Inflammatory macrophage treated with lipopolysaccharide for 1 hour (primary cell): Measurements from ENCODE around the gene TUBB1.
"Not testable (repeated sequence)": the region's sequence is repeated elsewhere in the genome, so short reads cannot be mapped to it uniquely, and the experiment has no call there.

Experiments used
- DNase-seq, 2 donors: peaks; one replicate each; pipeline ENCODE4 v3.0.0-alpha.2; 2020 to 2022

TUBB1 gene

GRCh38 chr20:59019217-59019616 is at the start of gene TUBB1:
TSS of gene TUBB1 (plus strand) at chr20:59019429. CDS start at chr20:59019523, 94 bp downstream.
- no peak for DNase-seq

- DNase-seq, result no peak
Observed at GRCh38 chr20:58969439-58969838, 49.8 kb upstream of the TUBB1 start.

GRCh38 chr20:58970146-58970545 is 49.1 kb upstream of the TUBB1 start:
- DNase-seq, result no peak

GRCh38 chr20:58971429-58971828 is 47.8 kb upstream of the TUBB1 start:
- no peak for DNase-seq

GRCh38 chr20:58973179-58973578 is 46.0 kb upstream of the TUBB1 start:
- no peak for DNase-seq

- peak in 1 of 2 donors; percentile 13 for DNase-seq
Observed at GRCh38 chr20:58973866-58974265, 45.4 kb upstream of the TUBB1 start.

GRCh38 chr20:58975353-58975752 is 43.9 kb upstream of the TUBB1 start:
- no peak for DNase-seq

- peak; percentile 34 to 70 for DNase-seq
Observed at GRCh38 chr20:58976061-58976730, 43.0 kb upstream of the TUBB1 start.

- no peak for DNase-seq
Observed at GRCh38 chr20:58978351-58979190, 40.7 kb upstream of the TUBB1 start.

- DNase-seq, result peak; percentile 70 to 88
Observed at GRCh38 chr20:58980711-58981627, 38.3 kb upstream of the TUBB1 start, which contains the start of gene NELFCD. TSS of gene NELFCD (plus strand) at chr20:58981256. CDS start at chr20:58981310, 54 bp downstream.

- DNase-seq, result no peak
Observed at GRCh38 chr20:58981628-58982364, 37.4 kb upstream of the TUBB1 start.

GRCh38 chr20:58982406-58983114 is 36.7 kb upstream of the TUBB1 start:
- no peak for DNase-seq

GRCh38 chr20:58983115-58983468 is 36.1 kb upstream of the TUBB1 start:
- DNase-seq, result not testable (repeated sequence)

- no peak for DNase-seq
Observed at GRCh38 chr20:58984691-58985090, 34.5 kb upstream of the TUBB1 start.

GRCh38 chr20:58985656-58986055 is 33.6 kb upstream of the TUBB1 start:
- DNase-seq, result no peak

- no peak for DNase-seq
Observed at GRCh38 chr20:58986286-58986967, 32.8 kb upstream of the TUBB1 start.

- no peak for DNase-seq
Observed at GRCh38 chr20:58986968-58987517, 32.2 kb upstream of the TUBB1 start.

GRCh38 chr20:58987790-58988564 is 31.3 kb upstream of the TUBB1 start:
- DNase-seq, result no peak

- no peak for DNase-seq
Observed at GRCh38 chr20:58988565-58988882, 30.7 kb upstream of the TUBB1 start.

GRCh38 chr20:58989196-58989595 is 30.0 kb upstream of the TUBB1 start:
- no peak for DNase-seq
